ENCODE measurements around the gene EHD4.

EHD4 gene

DNA sequence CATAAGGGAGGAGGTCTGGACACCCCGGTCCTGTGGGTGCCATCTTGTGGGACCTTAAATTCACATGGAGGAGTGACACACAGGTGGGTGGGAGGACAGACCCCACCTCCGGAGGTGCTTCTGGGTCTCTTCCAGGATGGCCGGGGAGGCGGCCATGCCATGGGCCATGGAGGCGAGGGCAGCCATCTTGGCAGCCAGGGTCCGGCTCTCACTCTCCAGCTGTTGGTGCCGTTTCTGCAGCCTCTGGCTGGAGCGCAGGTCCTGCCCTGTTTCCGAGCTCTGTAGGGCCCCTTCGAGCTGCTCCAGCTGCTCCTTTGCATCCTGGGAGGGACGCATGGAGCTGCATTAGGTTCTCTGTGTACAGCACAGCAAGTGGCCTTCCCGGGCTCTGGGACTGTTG lies 97.6 kb downstream of the EHD4 start:
- DNase-seq: no peak

GRCh38 chr15:41873711-41874110 lies 98.6 kb downstream of the EHD4 start:
- no peak for DNase-seq

DNA sequence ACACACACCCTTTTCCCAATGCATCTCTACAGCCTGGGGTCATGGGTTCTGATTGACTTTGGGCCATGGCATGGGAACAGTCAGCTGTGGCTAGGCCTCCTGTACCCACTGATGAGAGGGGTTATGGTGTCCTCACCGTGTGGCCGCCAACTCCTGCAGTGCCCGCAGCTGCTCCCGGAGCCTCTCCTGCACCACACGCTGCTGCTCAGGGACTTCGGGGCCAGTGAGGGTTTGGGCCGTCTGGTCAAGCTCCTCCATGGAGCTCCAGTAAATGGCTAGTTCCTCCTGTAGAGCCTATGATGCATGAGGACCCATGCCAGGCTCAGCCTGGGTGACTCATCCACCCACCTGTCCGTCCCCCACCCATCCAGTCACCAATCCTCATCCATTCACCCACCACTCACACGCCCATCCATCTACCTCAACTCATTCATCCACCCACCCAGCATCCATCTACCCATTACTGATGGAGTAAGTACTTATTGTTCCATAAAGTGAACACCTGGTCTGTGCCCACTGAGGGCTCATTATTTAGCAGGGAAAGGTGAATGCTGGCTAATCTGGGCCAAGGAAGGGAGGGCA lies 100.1 kb downstream of the EHD4 start:
- no peak for DNase-seq

DNA sequence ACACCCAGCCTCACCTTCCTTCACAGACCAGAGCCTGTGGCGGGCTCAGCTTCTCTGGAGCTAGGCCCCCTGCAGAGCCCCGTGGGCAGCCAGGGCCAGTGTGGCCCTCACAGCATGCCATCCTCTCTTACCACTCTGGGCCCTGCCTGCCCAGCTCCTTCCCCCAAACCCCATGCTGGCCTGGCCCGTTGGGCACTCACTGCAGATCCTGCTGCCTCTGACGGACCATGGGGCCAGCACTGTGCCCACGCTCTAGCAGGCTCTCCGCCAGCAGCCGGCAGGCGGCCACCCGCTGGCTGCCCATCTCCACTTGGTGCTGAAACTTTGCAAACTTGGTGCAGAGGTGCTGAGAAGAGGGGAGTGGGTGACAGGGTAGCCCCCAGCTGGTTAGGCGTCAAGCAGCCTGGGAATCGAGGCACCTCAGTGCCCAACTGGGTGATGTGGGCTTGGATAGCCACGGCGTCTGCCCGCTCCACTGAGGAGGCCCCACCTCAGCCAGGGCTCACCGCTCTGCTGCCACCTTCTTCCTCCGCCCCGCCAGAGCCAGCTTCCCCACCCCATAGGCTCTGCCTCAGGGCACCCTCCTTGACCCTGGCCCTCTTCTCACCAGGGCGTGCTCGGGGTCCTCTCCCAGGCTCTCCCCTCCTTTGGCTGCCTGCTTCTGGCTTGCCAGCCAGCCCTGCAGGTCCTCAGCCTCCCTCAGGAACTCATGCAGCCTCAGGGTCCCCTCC lies 101.0 kb downstream of the EHD4 start:
- DNase-seq: no peak

GRCh38 chr15:41870689-41871081 lies 101.7 kb downstream of the EHD4 start:
- no peak for DNase-seq

DNA sequence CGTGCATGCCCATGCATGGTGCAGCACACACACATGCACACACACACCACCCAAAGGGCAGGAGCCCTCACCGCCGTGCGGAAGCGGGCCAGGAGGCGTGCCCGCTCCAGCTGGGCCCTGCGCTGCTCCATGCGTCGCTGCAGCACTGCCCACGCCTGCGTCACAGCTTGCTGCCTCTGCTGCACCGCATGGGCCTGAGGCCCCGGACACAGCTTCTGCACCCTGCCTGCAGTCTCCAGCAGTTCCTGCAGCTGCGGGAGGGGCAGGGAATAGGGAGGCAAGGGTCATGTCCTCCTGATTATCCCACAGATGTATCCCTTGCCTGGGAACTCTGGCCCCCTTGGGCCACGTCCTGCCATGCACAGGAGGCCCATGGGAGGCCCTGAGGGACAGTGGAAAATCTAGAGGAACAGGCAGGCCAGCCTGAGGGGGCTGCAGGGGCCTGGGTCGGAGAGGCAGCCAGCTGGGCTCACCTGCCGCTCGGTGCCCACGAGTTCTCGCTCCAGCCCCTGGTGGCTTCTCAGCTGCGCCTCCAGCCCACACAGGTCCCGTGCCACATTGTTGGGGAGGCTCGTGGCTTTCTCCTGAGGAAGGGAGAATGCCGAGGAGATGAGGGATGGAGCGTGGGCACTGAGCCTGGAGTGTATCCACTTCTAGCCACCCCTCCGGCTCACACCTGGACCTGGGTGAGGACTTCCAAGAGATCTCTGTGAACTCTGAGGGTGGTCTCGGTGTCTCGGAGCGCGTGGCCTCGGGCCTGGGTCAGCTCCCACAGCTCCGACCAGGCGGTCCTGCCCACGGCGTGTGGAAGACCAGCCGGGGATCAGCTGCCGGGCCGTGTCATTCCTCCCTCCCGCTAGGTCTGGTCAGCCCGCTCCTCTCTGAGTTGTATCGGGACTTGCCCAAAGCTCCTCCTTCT lies 102.3 kb downstream of the EHD4 start:
- no peak for DNase-seq

DNA sequence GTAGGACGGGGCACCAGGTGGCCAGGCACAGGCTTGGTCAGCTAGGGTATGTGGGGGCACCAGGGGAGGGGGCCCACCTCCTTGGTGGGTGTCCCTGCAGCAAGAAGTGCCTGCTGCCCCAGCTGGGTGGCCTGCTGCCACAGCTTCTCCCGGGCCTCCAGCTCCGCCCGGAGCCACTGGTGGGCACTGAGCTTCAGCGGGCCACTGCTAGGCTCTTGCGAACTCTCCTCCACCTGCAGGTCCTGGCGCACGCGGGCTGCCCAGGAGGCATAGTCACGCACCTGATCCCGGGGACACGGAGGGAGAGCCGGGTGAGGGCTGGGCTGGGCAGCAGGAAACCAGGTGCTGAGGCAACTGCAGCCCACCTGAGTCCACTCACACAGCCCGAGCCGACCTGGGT lies 104.0 kb downstream of the EHD4 start:
- DNase-seq: no peak

- no peak for DNase-seq
Observed at GRCh38 chr15:41866872-41867579, 105.3 kb downstream of the EHD4 start.

DNA sequence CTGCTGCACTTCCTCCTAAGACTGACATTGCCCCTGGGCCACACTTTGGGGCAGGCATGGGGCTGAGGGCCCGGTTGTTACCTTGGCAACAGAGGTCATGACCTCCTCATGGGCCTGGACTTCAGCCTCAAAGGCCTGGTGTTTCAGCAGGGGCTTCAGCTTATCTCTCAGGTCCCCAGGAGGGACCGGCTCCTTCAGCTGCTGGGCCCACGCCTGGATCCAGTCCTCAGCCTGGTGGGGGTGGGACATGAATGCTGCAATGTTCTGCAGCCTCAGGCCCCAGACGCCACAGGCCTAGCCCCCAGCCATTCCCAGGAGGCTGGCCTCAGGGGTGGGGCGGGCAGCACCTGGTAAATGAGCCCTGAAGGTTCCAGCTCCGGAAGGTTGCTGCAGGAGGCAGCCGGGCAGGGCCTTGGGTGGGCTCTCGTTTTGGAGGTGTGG lies 106.1 kb downstream of the EHD4 start:
- no peak for DNase-seq

DNA sequence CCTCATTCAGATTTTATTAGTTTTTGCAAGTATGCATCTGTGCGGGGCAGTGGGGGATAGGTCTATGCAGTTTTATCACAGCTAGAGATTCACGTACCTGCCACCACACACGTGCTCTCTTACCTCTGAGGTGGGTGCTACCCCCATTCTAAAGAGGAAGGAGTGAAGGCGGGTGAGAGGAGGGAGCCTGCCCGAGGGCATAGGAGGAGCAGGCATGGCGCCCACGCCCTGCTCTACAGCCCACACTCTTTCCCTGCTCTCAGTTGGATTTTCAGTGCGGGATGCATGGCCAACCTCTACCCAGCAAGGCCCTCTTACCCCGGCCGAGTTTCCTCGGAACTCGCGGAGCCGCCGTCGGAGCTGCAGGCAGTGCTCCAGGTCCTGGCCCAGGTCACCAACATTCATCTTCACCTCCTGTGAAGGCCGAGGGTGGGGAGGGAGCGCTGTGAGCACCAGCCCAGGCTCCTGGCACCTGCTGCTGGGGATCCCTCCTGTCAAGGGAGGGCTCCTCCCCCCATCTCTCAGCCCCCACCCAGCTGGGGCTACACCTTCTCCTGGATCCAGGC lies 106.8 kb downstream of the EHD4 start:
- no peak for DNase-seq

- no peak for DNase-seq
Observed at GRCh38 chr15:41862515-41863116, 109.7 kb downstream of the EHD4 start.

GRCh38 chr15:41861736-41862356 lies 110.5 kb downstream of the EHD4 start:
- DNase-seq: no peak

DNA sequence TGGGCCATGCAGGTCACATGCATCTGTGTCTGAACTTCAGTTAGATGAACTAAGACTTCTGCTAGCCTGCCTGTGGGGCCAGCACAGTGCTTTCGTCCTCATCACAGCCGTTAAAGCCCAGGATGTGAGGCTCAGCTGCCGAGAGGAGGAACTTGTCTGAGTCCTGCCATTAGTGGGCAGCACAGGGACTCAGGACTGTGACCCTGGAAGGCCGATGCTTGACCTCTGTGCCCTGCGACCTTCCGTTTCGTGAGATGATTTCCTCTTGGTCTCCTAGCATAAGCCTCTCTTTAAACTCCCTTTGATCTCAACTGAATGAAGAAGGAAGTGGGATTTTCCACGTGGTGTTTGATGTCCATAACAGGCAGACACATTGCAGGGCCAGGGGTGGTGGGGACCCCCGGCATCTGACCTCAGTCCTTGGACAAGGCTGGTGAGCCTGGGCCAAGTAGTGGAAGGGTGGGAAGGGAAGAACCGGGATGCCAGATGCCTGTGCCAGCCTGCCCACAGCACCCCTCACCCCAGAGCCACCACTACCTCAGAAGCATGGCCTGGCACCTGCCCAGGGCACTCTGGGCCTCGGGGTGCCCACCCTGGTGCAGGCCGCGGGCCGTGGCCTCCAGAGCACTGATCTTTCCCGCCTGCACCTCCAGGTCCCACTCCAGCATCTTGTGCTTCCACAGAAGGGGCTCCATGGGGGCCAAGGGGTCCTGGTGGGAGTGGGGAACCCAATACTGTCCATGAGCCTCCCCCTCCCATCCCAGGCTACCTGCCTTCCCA lies 112.1 kb downstream of the EHD4 start:
- DNase-seq: no peak

GRCh38 chr15:41858756-41859155 lies 113.6 kb downstream of the EHD4 start:
- DNase-seq: no peak

- DNase-seq: no peak
Observed at GRCh38 chr15:41857316-41857715, 115.0 kb downstream of the EHD4 start.

- no peak for DNase-seq
Observed at GRCh38 chr15:41856716-41857115, 115.6 kb downstream of the EHD4 start.

DNA sequence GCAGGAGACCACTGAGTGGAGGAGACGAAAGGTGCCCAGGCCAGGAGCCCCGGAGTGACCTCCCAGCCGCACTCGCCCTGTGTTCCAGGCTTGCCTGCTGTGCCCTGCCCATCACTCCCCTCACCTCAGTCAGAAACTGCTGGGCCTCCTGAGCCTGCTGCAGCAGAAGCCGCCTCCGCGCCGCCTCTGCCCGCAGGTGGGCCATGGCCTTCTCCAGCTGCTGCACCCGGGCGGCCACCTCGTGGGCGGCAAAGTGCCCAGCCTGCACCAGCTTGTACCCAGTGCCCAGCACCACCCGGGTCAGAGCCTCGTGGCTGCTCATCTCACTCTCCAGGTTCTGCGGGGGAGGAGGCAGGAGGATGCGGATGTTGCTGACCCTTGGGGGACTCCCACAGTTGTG lies 116.1 kb downstream of the EHD4 start:
- no peak for DNase-seq

GRCh38 chr15:41855261-41855961 lies 116.9 kb downstream of the EHD4 start:
- no peak for DNase-seq

- DNase-seq: no peak
Observed at GRCh38 chr15:41854443-41854842, 117.9 kb downstream of the EHD4 start.

GRCh38 chr15:41853831-41854230 lies 118.5 kb downstream of the EHD4 start:
- no peak for DNase-seq

Data from NCI-H446 treated with DMSO at 0.1 percent for 48 hours (cell line).